ENCODE data around the gene STARD9. TPM values are rescaled to one million over a fixed set of nuclear protein-coding genes. Genes with fewer than 3 reads are reported as not detected.

Gene STARD9
- total and polyA plus RNA-seq, 2 donors from 2014 or later, result 1.1 to 7.2 TPM

GRCh38 chr15:42731461-42731860 lies 156.1 kb downstream of the STARD9 start:
- DNase-seq (no peak), FAIRE-seq (no peak)
- Histone ChIP-seq H3K36me3 (ENCODE audit: control insufficient read depth in 2 of 3, insufficient read depth in 3 of 3, low read length in 3 of 3) (peaks cover 4 to 49% (median 26%) of the 10 kb centered on the region in 3 donors), H3K9me3 (ENCODE audit: control insufficient read depth in 2 of 3, insufficient read depth in 1 of 3, low read length in 3 of 3) (no peaks in the 10 kb centered on the region), H3K4me3 (ENCODE audit: low read length in 3 of 3) (no peak overlapping the region), H3K4me1 (ENCODE audit: control insufficient read depth in 2 of 3, insufficient read depth in 2 of 3, low read depth in 1 of 3, low read length in 3 of 3) (peaks cover 0 to 6% (median 0%) of the 10 kb centered on the region in 3 donors), H3K9ac (ENCODE audit: low read length in 3 of 3) (no peak overlapping the region), H3K27me3 (ENCODE audit: control insufficient read depth, insufficient read depth, low read length) (no peaks in the 10 kb centered on the region), H3K27ac (ENCODE audit: low read depth in 2 of 2, low read length in 2 of 2) (no peak overlapping the region)
- intact Hi-C loops (cut with DNase I), result no loop called here
- TF ChIP-seq CTCF (IDR thresholded peaks at IDR 0.05; ENCODE audit: borderline replicate concordance, extremely low read depth, insufficient read depth), result no peak

GRCh38 chr15:42732095-42732827 lies 156.9 kb downstream of the STARD9 start:
- peaks cover 4 to 47% (median 26%) of the 10 kb centered on the region in 3 donors for H3K36me3 ChIP-seq (ENCODE audit: control insufficient read depth in 2 of 3, insufficient read depth in 3 of 3, low read length in 3 of 3)
- DNase-seq (no peak), FAIRE-seq (no peak)
- H3K9ac ChIP-seq (ENCODE audit: low read length in 3 of 3), result no peak overlapping the region
- no peaks in the 10 kb centered on the region for H3K27me3 ChIP-seq (ENCODE audit: control insufficient read depth, insufficient read depth, low read length)
- no peak for TF ChIP-seq CTCF (IDR thresholded peaks at IDR 0.05; ENCODE audit: borderline replicate concordance, extremely low read depth, insufficient read depth)
- intact Hi-C loops (cut with DNase I), result no loop called here
- peaks cover 0 to 6% (median 0%) of the 10 kb centered on the region in 3 donors for H3K4me1 ChIP-seq (ENCODE audit: control insufficient read depth in 2 of 3, insufficient read depth in 2 of 3, low read depth in 1 of 3, low read length in 3 of 3)
- H3K4me3 ChIP-seq (ENCODE audit: low read length in 3 of 3), result no peak overlapping the region
- H3K27ac ChIP-seq (ENCODE audit: low read depth in 2 of 2, low read length in 2 of 2), result no peak overlapping the region
- H3K9me3 ChIP-seq (ENCODE audit: control insufficient read depth in 2 of 3, insufficient read depth in 1 of 3, low read length in 3 of 3), result no peaks in the 10 kb centered on the region

GRCh38 chr15:42733027-42733426 lies 157.6 kb downstream of the STARD9 start:
- no peaks in the 10 kb centered on the region for H3K9me3 ChIP-seq (ENCODE audit: control insufficient read depth in 2 of 3, insufficient read depth in 1 of 3, low read length in 3 of 3)
- peaks cover 0 to 8% (median 0%) of the 10 kb centered on the region in 3 donors for H3K4me1 ChIP-seq (ENCODE audit: control insufficient read depth in 2 of 3, insufficient read depth in 2 of 3, low read depth in 1 of 3, low read length in 3 of 3)
- FAIRE-seq (no peak), DNase-seq (no peak)
- no peak overlapping the region for H3K9ac ChIP-seq (ENCODE audit: low read length in 3 of 3)
- no peak for TF ChIP-seq CTCF (IDR thresholded peaks at IDR 0.05; ENCODE audit: borderline replicate concordance, extremely low read depth, insufficient read depth)
- peaks cover 2 to 43% (median 26%) of the 10 kb centered on the region in 3 donors for H3K36me3 ChIP-seq (ENCODE audit: control insufficient read depth in 2 of 3, insufficient read depth in 3 of 3, low read length in 3 of 3)
- no peak overlapping the region for H3K4me3 ChIP-seq (ENCODE audit: low read length in 3 of 3)
- no peak overlapping the region for H3K27ac ChIP-seq (ENCODE audit: low read depth in 2 of 2, low read length in 2 of 2)
- intact Hi-C loops (cut with DNase I), result no loop called here
- H3K27me3 ChIP-seq (ENCODE audit: control insufficient read depth, insufficient read depth, low read length), result no peaks in the 10 kb centered on the region
